GM18870 (cell line): ENCODE results near the gene PHKG2.

Source experiments
- ATAC-seq: cut with Tn5 transposase; IDR thresholded peaks from one replicate; pipeline ENCODE4 v1.9.1; 2021; ENCODE audit warnings: moderate library complexity; ENCODE audit not compliant: unreplicated experiment

PHKG2 gene

DNA sequence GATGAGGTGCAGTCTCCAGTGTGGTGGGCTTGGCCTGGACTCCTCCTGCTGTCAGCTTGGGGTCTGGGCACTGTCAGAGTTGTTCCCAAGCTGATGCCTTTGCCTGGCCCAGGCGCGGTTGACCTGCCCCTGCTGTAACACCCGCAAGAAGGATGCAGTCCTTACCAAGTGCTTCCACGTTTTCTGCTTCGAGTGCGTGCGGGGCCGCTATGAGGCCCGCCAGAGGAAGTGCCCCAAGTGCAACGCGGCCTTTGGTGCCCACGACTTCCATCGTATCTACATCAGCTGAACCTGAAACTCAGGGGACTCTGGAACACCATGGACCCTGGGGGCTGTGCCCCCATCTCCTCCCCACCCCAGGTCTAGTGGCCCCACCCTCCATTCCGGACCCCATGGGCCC, 25.6 kb downstream of the PHKG2 start:
- no peak for ATAC-seq

- no peak for ATAC-seq
These were observed 26.3 kb downstream of the PHKG2 start for GRCh38 chr16:30774367-30775130.

- ATAC-seq, result no peak
These were observed 26.8 kb downstream of the PHKG2 start for GRCh38 chr16:30775131-30775391.

DNA sequence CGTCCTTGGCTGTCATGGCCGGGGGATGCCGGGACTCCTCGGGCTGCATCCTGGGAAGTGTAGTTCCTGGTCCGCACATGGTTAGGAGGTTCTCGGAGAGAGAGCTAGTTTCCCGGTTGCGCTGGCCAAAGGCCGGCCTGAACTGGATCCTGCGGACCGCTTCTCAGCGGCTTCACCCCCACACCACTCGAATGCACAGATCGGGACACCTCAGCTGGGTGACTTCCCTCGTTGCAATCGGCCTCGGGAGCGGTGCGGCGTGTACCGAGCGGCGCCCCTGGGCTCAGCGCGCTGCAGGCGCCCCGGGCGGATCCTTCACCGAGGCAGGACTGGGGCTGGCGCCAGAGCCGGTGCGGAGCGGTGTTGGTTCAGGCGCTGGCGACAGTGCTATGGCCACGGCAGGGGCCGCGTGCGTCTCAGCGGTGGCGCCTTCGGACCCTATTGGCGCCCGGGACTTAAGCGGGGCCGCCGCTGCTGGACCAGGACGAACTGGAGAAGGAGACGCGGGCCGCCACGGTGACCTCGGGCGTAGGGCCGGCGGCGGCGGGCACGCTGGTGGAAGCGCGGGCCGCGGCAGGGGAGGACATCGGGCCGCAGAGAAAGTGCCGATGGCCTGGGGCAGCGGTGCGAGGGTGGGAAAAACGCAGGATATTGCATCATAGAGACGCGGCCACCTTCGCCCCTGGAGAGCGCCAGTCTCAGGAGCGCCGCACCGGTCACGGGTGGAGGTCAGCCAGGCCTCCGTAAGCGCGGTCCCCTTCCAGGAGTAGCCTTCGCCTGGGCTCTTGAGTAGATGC, 27.4 kb downstream of the PHKG2 start:
- ATAC-seq, result no peak

GRCh38 chr16:30777591-30778297, 29.5 kb downstream of the PHKG2 start:
- ATAC-seq, result no peak

DNA sequence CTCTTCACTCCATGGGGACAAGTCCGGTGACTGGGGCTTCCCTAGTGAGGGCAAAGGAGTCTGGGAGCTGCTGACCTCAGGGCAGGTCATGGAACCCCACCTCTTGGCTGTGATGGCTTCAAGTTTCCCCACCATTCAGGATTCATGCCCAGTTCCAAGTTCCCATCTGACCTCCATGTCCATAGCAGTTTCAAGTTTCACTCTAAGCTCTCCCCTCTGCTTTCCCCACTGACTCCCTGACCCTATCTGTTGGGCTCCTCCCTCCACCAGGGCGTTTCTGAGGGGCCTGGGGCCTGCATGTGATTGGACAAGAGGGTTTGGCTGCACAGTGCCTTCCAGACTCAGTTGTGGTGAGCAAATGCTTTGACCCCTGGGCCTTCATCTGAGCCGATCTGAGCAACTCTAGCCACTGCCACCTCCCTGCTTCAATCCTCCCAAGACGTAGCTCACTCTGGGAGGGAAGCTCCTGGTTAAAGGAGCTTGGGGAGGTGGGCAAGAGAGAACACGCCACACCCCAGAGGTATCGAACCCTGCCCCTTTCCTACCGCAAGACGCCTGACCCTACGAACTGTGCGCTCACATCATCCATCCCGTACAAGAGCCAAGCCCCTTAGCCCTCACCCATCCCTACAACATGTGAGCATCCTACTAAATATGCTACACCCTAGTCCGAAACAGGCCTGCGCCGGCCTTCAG, 30.5 kb downstream of the PHKG2 start:
- no peak for ATAC-seq

GRCh38 chr16:30779596-30779995, 31.4 kb downstream of the PHKG2 start:
- no peak for ATAC-seq

- no peak for ATAC-seq
These were observed 31.8 kb downstream of the PHKG2 start for GRCh38 chr16:30780021-30780420.

GRCh38 chr16:30780549-30780948, 32.3 kb downstream of the PHKG2 start:
- no peak for ATAC-seq

GRCh38 chr16:30782486-30783279, 34.5 kb downstream of the PHKG2 start:
- ATAC-seq, result no peak

DNA sequence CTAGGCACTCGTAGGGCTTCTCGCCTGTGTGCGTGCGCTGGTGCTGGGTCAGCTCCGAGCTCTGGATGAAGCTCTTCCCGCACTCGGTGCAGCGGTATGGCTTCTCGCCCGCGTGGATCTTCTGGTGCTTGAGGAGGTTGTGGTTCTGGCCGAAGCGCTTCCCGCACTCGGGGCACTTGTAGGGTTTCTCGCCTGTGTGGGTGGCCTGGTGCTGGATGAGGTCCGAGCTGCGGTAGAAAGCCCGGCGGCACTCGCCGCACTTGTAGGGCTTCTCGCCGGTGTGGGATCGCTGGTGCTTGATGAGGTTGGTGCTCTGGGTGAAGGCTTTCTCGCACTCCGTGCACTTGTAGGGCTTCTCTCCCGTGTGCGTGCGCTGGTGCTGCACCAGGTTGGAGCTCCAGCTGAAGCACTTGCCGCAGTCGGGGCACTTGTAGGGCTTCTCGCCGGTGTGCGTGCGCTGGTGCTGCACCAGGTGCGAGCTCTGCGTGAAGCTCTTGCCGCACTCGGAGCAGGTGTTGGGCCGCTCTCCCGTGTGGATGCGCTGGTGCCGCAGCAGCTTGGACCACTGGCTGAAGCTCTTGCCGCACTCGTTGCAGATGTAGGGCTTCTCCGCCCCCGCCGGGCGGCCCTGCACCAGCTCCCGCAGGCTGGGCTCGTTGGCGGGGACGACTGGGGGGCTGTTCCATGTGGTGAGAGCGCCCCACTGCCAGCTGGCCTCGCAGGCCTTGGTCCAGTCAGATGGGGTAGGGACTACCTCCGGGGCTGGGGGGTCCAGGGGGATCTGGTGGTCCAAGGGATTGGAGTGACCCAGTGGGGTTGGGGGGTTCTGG, 35.3 kb downstream of the PHKG2 start:
- ATAC-seq, result no peak

- no peak for ATAC-seq
These were observed 36.0 kb downstream of the PHKG2 start for GRCh38 chr16:30784215-30784614.

- ATAC-seq, result no peak
These were observed 37.2 kb downstream of the PHKG2 start for GRCh38 chr16:30785126-30786106.

DNA sequence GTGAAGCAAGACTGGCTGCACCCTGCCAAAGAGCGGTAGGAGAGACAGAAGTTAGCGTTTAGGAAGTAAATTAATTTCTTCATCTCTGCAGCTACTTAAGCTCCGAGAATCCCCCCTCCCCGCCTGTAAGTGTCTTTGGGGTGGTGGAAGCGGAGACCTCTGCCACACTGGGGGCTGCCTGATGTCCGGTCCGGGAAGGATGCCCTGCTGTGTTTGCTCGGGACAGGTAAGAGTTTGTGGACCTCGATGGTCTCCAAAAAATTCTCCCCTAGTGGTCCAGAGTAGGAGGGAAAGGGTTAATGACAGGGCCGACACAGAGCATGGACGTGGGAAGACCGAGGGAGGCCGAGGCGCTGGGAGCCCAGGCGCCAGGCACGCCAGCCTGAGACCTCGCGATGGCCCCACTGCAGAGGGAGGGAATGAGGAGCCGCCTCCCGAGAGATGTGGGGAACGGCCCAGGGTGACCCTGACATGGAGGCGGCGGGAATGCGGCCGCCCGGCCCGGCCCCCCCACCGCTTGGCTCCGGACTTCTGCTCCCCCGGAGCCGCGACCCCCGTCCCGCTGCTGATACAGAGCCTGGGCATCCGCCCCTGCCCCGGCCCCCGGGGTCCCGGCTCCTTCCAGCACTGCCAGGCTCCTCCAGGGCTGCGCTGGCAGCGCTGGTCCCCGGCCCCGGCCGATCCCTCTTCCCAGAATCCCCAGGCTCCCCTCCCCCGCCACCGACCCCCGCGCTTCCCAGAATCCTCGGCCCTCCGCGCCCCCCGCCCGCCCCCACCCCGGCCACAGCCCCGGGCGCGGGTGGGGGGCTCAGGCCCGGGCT, 38.1 kb downstream of the PHKG2 start:
- no peak for ATAC-seq

DNA sequence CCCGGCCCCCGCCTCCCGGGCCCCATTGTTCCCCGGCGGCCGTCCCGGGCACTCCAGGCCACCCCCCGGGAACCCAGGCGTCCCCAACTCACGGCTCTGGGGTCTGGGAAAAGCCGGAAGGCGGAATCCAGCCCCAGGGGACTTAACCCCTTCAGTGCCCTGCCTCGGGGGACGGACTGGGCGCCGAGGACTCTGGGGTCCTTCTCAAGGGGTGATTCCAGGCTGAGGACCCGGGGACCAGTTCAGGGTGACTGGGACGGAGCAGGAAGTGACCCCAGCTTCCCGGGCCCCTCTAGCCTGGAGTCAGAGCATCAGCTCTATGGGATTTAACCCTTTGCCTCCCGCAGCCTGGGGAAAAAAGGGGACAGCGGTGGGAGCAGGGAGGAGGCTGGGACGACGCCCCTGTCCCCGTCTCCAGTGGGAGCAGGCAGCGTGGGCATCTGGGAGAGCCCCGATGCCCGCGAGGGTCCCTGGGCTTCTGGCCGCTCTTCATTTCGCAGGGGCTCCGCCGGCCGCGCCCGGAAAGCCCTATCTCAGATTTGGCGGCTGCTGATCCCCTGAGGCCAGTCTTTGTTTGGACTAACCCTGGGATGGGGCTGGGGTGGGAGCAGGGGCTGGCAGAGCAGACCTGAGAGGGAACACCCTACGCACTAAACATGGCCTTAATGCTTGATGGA, 38.8 kb downstream of the PHKG2 start, which contains the start of gene ZNF629:
Gene ZNF629 (minus strand): TSS at position 270 of the 677 bp plus-strand sequence. CDS start 2,723 bp downstream, outside the sequence.
- ATAC-seq, result no peak

GRCh38 chr16:30787613-30788378, 39.6 kb downstream of the PHKG2 start:
- ATAC-seq, result no peak
